ENCODE measurements around the gene CNPY1. TPM values are rescaled to one million over a fixed set of nuclear protein-coding genes. Genes with fewer than 3 reads are reported as not detected.

Gene CNPY1
- total and polyA plus RNA-seq, 2 of the 8 experiments (the other 6 are each of a cell fraction or from before 2014, with no cell fraction given): not detected

GRCh38 chr7:155558351-155558750 is 12.0 kb upstream of the CNPY1 start:
- no peak overlapping the region for H3K56ac ChIP-seq (replicated peaks; ENCODE audit: insufficient read length, low read depth, low read length)
- no peak for TF ChIP-seq RBBP5 (IDR thresholded peaks at IDR 0.05; ENCODE audit: borderline replicate concordance, low read depth, low read length)
- TF ChIP-seq POLR2AphosphoS5 (IDR thresholded peaks at IDR 0.05; ENCODE audit: low read depth, low read length): no peak
- TF ChIP-seq KDM1A (IDR thresholded peaks at IDR 0.05; ENCODE audit: borderline replicate concordance, low read length): no peak
- TF ChIP-seq SP4 (IDR thresholded peaks at IDR 0.05; ENCODE audit: low read length): no peak
- TF ChIP-seq SP1 (IDR thresholded peaks at IDR 0.05; ENCODE audit: low read depth, low read length): no peak
- TF ChIP-seq NRF1 (IDR thresholded peaks at IDR 0.05; ENCODE audit: low read depth, low read length): no peak
- no peak for TF ChIP-seq SUZ12 (IDR thresholded peaks at IDR 0.05; ENCODE audit: low read length)
- TF ChIP-seq E2F6 (IDR thresholded peaks at IDR 0.05): no peak
- no peak for TF ChIP-seq CBX5 (IDR thresholded peaks at IDR 0.05; ENCODE audit: low read depth, low read length)
- no peak for TF ChIP-seq TEAD4 (IDR thresholded peaks at IDR 0.05; ENCODE audit: low read depth, low read length)
- TF ChIP-seq MAX (IDR thresholded peaks at IDR 0.05): no peak
- TF ChIP-seq ATF3 (IDR thresholded peaks at IDR 0.05; ENCODE audit: insufficient read depth, low read depth, low read length): no peak
- no peak for TF ChIP-seq RXRA (IDR thresholded peaks at IDR 0.05; ENCODE audit: insufficient read depth, low read depth, low read length)
- TF ChIP-seq ZNF274 (IDR thresholded peaks at IDR 0.05; ENCODE audit: borderline replicate concordance, extremely low read depth, low read length): no peak

More at GRCh38 chr7:155558351-155558750, 12.0 kb upstream of the CNPY1 start:
- no peaks in the 10 kb centered on the region for H3K79me1 ChIP-seq (ENCODE audit: low read depth, low read length)
- H2BK120ac ChIP-seq (replicated peaks; ENCODE audit: low read depth, low read length): no peak overlapping the region
- no peak overlapping the region for H4K5ac ChIP-seq (ENCODE audit: insufficient read length, low read depth, low read length)
- no peak overlapping the region for H3K4ac ChIP-seq (replicated peaks; ENCODE audit: insufficient read length, low read depth, low read length)
- no peaks in the 10 kb centered on the region for H3K27me3 ChIP-seq (replicated peaks in 1 of 4; ENCODE audit: control insufficient read depth in 3 of 4, extremely low read depth in 1 of 4, insufficient read depth in 3 of 4, low read length in 3 of 4)
- H2AFZ ChIP-seq (ENCODE audit: low read length): no peak overlapping the region
- H3K9ac ChIP-seq (replicated peaks in 1 of 4; ENCODE audit: extremely low read depth in 1 of 4, low read depth in 3 of 4, low read length in 3 of 4): no peak overlapping the region
- H3K79me2 ChIP-seq (ENCODE audit: control insufficient read depth in 1 of 2, insufficient read depth in 2 of 2, low read length in 2 of 2): no peaks in the 10 kb centered on the region
- H2BK20ac ChIP-seq (ENCODE audit: low read length): no peak overlapping the region
- H2AK5ac ChIP-seq (ENCODE audit: low read depth, low read length): no peak overlapping the region
- ChIA-PET CTCF (ENCODE audit: partially characterized antibody) (interaction anchor here (1.3 kb wide), 1 partner anchor 13 kb away, joined by 3 read pairs; no protein-coding TSS in a partner anchor), POLR2A (ENCODE audit: partially characterized antibody) (no interaction called here)
- WGBS, 2 experiments (ENCODE audit: extremely low coverage in 1 of 2, insufficient coverage in 1 of 2, insufficient read length in 1 of 2, insufficient replicate concordance in 2 of 2, low coverage in 1 of 2, low lambda C conversion rate in 2 of 2, missing lambda C conversion rate in 1 of 2): 84% methylated on average over 8 of the region's 8 CpGs; no CpG with 5 or more reads in 1 of the 2 experiments
- no peak overlapping the region for H2BK5ac ChIP-seq (ENCODE audit: low read depth, low read length)
- no peak overlapping the region for H2BK15ac ChIP-seq (ENCODE audit: low read length)
- H4K91ac ChIP-seq (replicated peaks; ENCODE audit: insufficient read length, low read length): no peak overlapping the region
- H3K14ac ChIP-seq (ENCODE audit: insufficient read length): no peak overlapping the region
- H3K9me3 ChIP-seq (ENCODE audit: insufficient read depth in 2 of 2, low read depth in 1 of 2, low read length in 1 of 2): peaks cover 0 to 3% of the 10 kb centered on the region in 2 experiments; a peak in 1 of 4 replicates
- FAIRE-seq: no peak
- no peaks in the 10 kb centered on the region for H4K20me1 ChIP-seq (replicated peaks in 1 of 2; ENCODE audit: control insufficient read depth in 1 of 2, insufficient read depth in 2 of 2, low read length in 2 of 2)
- H3K4me3 ChIP-seq (ENCODE audit: extremely low read depth in 1 of 4, insufficient read depth in 2 of 4, low read depth in 3 of 4, low read length in 4 of 4): no peak overlapping the region
- H2BK12ac ChIP-seq (ENCODE audit: low read depth, low read length): no peak overlapping the region
- H3K23ac ChIP-seq (ENCODE audit: insufficient read length): no peak overlapping the region
- no peak overlapping the region for H3K18ac ChIP-seq (ENCODE audit: extremely low read depth, low read length)
- no peaks in the 10 kb centered on the region for H3K23me2 ChIP-seq (ENCODE audit: low read depth, low read length)
- DNase-seq (ENCODE audit: low read depth in 1 of 2, low spot score in 2 of 2): no peak
- H3K4me1 ChIP-seq (replicated peaks in 1 of 4; ENCODE audit: control insufficient read depth in 3 of 4, insufficient read depth in 4 of 4, low read length in 3 of 4): no peaks in the 10 kb centered on the region
- H3K27ac ChIP-seq (ENCODE audit: low read depth, low read length): no peak overlapping the region
- H4K8ac ChIP-seq (ENCODE audit: extremely low read depth, insufficient read depth, low read length): no peak overlapping the region
- H3K4me2 ChIP-seq (ENCODE audit: insufficient read depth in 1 of 2, low read depth in 2 of 2, low read length in 2 of 2): no peak overlapping the region
- no peaks in the 10 kb centered on the region for H3K36me3 ChIP-seq (ENCODE audit: control insufficient read depth in 2 of 4, insufficient read depth in 4 of 4, low read length in 3 of 4)

Measured in H1 (cell line).